Ovary (tissue), 9 donors: ENCODE results near the gene KRTAP5-9. TPM values are rescaled to one million over a fixed set of nuclear protein-coding genes. Genes with fewer than 3 reads are reported as not detected.

Source experiments
- DNase-seq, 5 donors: peaks; one replicate each; pipeline ENCODE4 v3.0.0-alpha.2; 2019 to 2020
- H3K27ac ChIP-seq, 2 donors: fragments of 200-600 bp; one replicate each; pipeline versions ENCODE4 v1.5.1 to v1.8.0; 2019 to 2022
- H3K27me3 ChIP-seq: fragments of 200-600 bp; one replicate; pipeline ENCODE4 v1.8.0; 2022
- H3K36me3 ChIP-seq: fragments of 200-600 bp; sonication (generic); one replicate; pipeline ENCODE4 v1.5.1; 2019
- H3K4me1 ChIP-seq: one replicate; pipeline ENCODE4 v1.8.1; 2013; ENCODE audit warnings: mild to moderate bottlenecking, moderate library complexity; ENCODE audit not compliant: insufficient read depth
- H3K4me3 ChIP-seq: fragments of 200-600 bp; sonication (generic); one replicate; pipeline ENCODE4 v1.5.1; 2017
- H3K9me3 ChIP-seq, 2 donors: fragments of 200-600 bp in 1 of 2; sonication (generic) in 1 of 2; one replicate each; pipeline versions ENCODE4 v1.5.1 to v1.8.1; 2013 to 2019; ENCODE audit warnings: mild to moderate bottlenecking in 1 of 2, moderate library complexity in 1 of 2
- CTCF ChIP-seq, 3 donors: fragments of 450-650 bp in 2 of 3; fragments of 200-600 bp in 1 of 3; IDR thresholded peaks; one replicate each; pipeline versions ENCODE4 v1.5.1 to v1.8.0; 2016 to 2022; ENCODE audit warnings: antibody characterized with exemption in 3 of 3, mild to moderate bottlenecking in 1 of 3
- EP300 ChIP-seq: sonication (generic); formaldehyde crosslinking; IDR thresholded peaks from one replicate; pipeline ENCODE4 v1.6.1; 2017; ENCODE audit warnings: antibody characterized with exemption
- POLR2A ChIP-seq: fragments of 450-650 bp; IDR thresholded peaks from one replicate; pipeline ENCODE4 v1.6.1; 2017; ENCODE audit warnings: antibody characterized with exemption, mild to moderate bottlenecking, moderate library complexity
- WGBS, 3 donors: extraction: QIAGEN DNeasy Blood & Tissue Kit in 1 of 3; methylation state at CpG; one replicate each; pipeline versions ENCODE4 v1.1.5 to v1.1.7; 2013 to 2017; 5-methylcytosine and 5-hydroxymethylcytosine counted together
- intact Hi-C, 4 donors: fragments of 100-400 bp; cut with DNase I; formaldehyde crosslinking; loops; one replicate each; pipeline versions ENCODE4 v1.11.0 to v1.15.1; 2022 to 2023
- polyA plus RNA-seq, 2 donors: library from polyadenylated mRNA; stranded (reverse); fragments of 200-250 nt in 1 of 2; fragments of 350-450 nt in 1 of 2; fragmentation: Illumina TruSeq in 1 of 2; extraction: RNeasy Lipid Tissue Mini Kit (QIAGEN cat#74804) in 1 of 2; gene quantifications; one replicate each; pipeline ENCODE4 v1.2.3, GENCODE V29; 2013 to 2014
- total RNA-seq, 7 donors: library from RNA; depleted of rRNA in 2 of 7; stranded (reverse); fragments of >200 nt in 2 of 7; fragmentation: NEBNext Ultra II Directional in 3 of 7; extraction: Animal tissue kit (Norgen Biotek cat#: 25700) in 3 of 7; gene quantifications; one replicate each; pipeline versions ENCODE4 v1.1.0 to v1.2.4, GENCODE V29; 2016 to 2023
- donor health status: DM: no; HTN: no; CAD: no; lungs with moderate emphysema.
- donor health status: DM: no; HTN: no; CAD: no.
- donor health status: Bipolar disorder and iron deficiency.
- donor health status: DM: yes; HTN: yes; CAD: no.
- donor health status: DM: no; HTN: no; CAD: no.
- donor health status: DM: yes; HTN: yes; CAD: no.

The KRTAP5-9 gene
- total and polyA plus RNA-seq, 9 donors = 0.17 to 0.77 (median 0.46) TPM; not detected in 6

GRCh38 chr11:71542879-71543777 lies 5.1 kb upstream of the KRTAP5-9 start:
- 63 to 67% (median 66%) methylated on average over 15 of the region's 15 CpGs for WGBS, 3 donors
- Histone ChIP-seq H3K9me3 (peaks cover 0 to 3% of the 10 kb centered on the region in 2 donors), H3K36me3 (no peaks in the 10 kb centered on the region), H3K27me3 (no peaks in the 10 kb centered on the region), H3K27ac (no peak overlapping the region), H3K4me3 (no peak overlapping the region), H3K4me1 (no peaks in the 10 kb centered on the region)
- TF ChIP-seq POLR2A (no peak), CTCF (IDR thresholded peaks at IDR 0.05) (no peak), EP300 (no peak)
- DNase-seq = no peak
- intact Hi-C loops = no loop called here

GRCh38 chr11:71543866-71544265 lies 4.4 kb upstream of the KRTAP5-9 start:
- intact Hi-C loops = no loop called here
- WGBS, 3 donors = 61 to 66% (median 65%) methylated on average over 8 of the region's 8 CpGs

GRCh38 chr11:71544525-71545214 lies 3.5 kb upstream of the KRTAP5-9 start:
- H3K27ac ChIP-seq = no peak overlapping the region
- no peaks in the 10 kb centered on the region for H3K36me3 ChIP-seq
- WGBS, 3 donors = 82 to 89% (median 84%) methylated on average over 6 of the region's 6 CpGs
- DNase-seq = no peak
- H3K27me3 ChIP-seq = no peaks in the 10 kb centered on the region
- intact Hi-C loops = no loop called here
- TF ChIP-seq POLR2A (no peak), EP300 (no peak)
- H3K4me3 ChIP-seq = no peak overlapping the region
- no peaks in the 10 kb centered on the region for H3K4me1 ChIP-seq
- peaks cover 0 to 3% of the 10 kb centered on the region in 2 donors for H3K9me3 ChIP-seq

More at GRCh38 chr11:71543866-71544265, 4.4 kb upstream of the KRTAP5-9 start:
- H3K27ac ChIP-seq = no peak overlapping the region
- no peak for DNase-seq
- H3K27me3 ChIP-seq = no peaks in the 10 kb centered on the region
- no peaks in the 10 kb centered on the region for H3K36me3 ChIP-seq
- no peak for TF ChIP-seq POLR2A
- no peak for TF ChIP-seq EP300
- no peak for TF ChIP-seq CTCF (IDR thresholded peaks at IDR 0.05)
- H3K4me3 ChIP-seq = no peak overlapping the region
- peaks cover 0 to 3% of the 10 kb centered on the region in 2 donors for H3K9me3 ChIP-seq
- no peaks in the 10 kb centered on the region for H3K4me1 ChIP-seq

- Histone ChIP-seq H3K27ac (no peak overlapping the region), H3K4me3 (no peak overlapping the region), H3K4me1 (no peaks in the 10 kb centered on the region), H3K36me3 (no peaks in the 10 kb centered on the region), H3K9me3 (peaks cover 0 to 3% of the 10 kb centered on the region in 2 donors), H3K27me3 (no peaks in the 10 kb centered on the region)
- intact Hi-C loops = no loop called here
- DNase-seq = no peak
- no peak for TF ChIP-seq CTCF (IDR thresholded peaks at IDR 0.05)
- TF ChIP-seq POLR2A = no peak
- 75 to 86% (median 81%) methylated on average over 12 of the region's 12 CpGs for WGBS, 3 donors
Observed at GRCh38 chr11:71545405-71545966, 2.7 kb upstream of the KRTAP5-9 start.
